Measurements from ENCODE around the gene EHHADH.

DNA sequence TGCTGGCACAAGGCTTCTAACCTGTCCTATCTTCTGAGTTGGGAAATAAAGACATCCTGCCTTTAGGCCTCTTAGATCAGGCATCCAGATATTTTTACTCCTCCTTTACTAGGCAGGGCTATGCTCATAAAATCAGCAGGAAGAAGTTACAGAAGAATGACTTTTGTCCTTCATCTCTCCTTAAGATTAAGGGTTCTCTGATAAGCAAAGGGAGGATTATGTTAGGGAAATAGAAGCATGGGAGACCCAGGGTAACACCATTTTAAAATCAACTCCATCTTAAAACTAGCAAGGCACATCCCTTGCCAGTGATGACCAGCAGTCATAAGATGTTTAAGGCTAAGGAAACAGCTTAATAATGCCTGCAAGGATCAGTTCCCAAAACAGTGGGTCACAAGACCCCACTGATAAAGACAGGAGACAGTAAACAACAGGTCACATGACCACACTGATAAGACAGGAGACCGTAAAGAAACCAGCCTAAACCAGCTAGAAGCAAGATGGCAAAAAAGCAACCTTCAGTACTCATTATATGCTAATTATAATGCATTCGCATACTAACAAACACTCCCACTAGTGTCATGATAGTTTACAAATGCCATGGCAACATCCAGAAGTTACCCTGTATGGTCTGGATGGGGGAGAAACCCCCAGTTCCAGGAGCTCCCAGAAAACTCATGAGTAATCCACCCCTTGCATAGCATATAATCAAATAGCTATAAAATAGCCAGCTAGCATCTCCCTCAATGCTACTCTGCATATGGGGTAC lies 14.5 kb upstream of the EHHADH start:
- no peak for TF ChIP-seq STAT1 (IDR thresholded peaks at IDR 0.05; ENCODE audit: unreplicated experiment)
- TF ChIP-seq, protein P1, sequence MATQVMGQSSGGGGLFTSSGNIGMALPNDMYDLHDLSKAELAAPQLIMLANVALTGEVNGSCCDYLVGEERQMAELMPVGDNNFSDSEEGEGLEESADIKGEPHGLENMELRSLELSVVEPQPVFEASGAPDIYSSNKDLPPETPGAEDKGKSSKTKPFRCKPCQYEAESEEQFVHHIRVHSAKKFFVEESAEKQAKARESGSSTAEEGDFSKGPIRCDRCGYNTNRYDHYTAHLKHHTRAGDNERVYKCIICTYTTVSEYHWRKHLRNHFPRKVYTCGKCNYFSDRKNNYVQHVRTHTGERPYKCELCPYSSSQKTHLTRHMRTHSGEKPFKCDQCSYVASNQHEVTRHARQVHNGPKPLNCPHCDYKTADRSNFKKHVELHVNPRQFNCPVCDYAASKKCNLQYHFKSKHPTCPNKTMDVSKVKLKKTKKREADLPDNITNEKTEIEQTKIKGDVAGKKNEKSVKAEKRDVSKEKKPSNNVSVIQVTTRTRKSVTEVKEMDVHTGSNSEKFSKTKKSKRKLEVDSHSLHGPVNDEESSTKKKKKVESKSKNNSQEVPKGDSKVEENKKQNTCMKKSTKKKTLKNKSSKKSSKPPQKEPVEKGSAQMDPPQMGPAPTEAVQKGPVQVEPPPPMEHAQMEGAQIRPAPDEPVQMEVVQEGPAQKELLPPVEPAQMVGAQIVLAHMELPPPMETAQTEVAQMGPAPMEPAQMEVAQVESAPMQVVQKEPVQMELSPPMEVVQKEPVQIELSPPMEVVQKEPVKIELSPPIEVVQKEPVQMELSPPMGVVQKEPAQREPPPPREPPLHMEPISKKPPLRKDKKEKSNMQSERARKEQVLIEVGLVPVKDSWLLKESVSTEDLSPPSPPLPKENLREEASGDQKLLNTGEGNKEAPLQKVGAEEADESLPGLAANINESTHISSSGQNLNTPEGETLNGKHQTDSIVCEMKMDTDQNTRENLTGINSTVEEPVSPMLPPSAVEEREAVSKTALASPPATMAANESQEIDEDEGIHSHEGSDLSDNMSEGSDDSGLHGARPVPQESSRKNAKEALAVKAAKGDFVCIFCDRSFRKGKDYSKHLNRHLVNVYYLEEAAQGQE (IDR thresholded peaks at IDR 0.05; ENCODE audit: unreplicated experiment) = no peak
- TF ChIP-seq, protein P2, sequence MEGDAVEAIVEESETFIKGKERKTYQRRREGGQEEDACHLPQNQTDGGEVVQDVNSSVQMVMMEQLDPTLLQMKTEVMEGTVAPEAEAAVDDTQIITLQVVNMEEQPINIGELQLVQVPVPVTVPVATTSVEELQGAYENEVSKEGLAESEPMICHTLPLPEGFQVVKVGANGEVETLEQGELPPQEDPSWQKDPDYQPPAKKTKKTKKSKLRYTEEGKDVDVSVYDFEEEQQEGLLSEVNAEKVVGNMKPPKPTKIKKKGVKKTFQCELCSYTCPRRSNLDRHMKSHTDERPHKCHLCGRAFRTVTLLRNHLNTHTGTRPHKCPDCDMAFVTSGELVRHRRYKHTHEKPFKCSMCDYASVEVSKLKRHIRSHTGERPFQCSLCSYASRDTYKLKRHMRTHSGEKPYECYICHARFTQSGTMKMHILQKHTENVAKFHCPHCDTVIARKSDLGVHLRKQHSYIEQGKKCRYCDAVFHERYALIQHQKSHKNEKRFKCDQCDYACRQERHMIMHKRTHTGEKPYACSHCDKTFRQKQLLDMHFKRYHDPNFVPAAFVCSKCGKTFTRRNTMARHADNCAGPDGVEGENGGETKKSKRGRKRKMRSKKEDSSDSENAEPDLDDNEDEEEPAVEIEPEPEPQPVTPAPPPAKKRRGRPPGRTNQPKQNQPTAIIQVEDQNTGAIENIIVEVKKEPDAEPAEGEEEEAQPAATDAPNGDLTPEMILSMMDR (conservative IDR thresholded peaks at IDR 0.05; ENCODE audit: low read depth in 2 of 2) = no peak
- no peak for TF ChIP-seq CREB1 (CRISPR knock-in tag; IDR thresholded peaks at IDR 0.05; ENCODE audit: low read depth)
- no peak for TF ChIP-seq POLR2AphosphoS5 (IDR thresholded peaks at IDR 0.05; ENCODE audit: low read depth)

Measured in GM23338 (cell line).